H9 (cell line): ENCODE results near the gene WRAP53. TPM values are rescaled to one million over a fixed set of nuclear protein-coding genes. Genes with fewer than 3 reads are reported as not detected.
A peak's percentile ranks its signal among the peaks of the same experiment; 100 is the strongest.

Source experiments
- DNase-seq: peaks from one replicate; pipeline ENCODE4 v3.0.0-alpha.2; 2017
- H2AFZ ChIP-seq: one replicate; pipeline ENCODE4 v1.6.1; 2013; ENCODE audit warnings: mild to moderate bottlenecking, low read length, control low read depth, moderate library complexity
- H2AK5ac ChIP-seq: 2 replicates; pipeline ENCODE4 v1.6.1; 2013; ENCODE audit warnings: low read length, control low read depth, mixed read lengths; ENCODE audit not compliant: insufficient read length
- H2BK120ac ChIP-seq: one replicate; pipeline ENCODE4 v1.6.1; 2013; ENCODE audit warnings: low read depth, mild to moderate bottlenecking, low read length, control low read depth, inconsistent platforms; ENCODE audit not compliant: poor library complexity, severe bottlenecking
- H2BK12ac ChIP-seq: 2 replicates; pipeline ENCODE4 v1.6.1; 2013; ENCODE audit warnings: low read length, control low read depth, mixed read lengths, low read depth; ENCODE audit not compliant: insufficient read length
- H2BK15ac ChIP-seq: 2 replicates; pipeline ENCODE4 v1.6.1; 2013; ENCODE audit warnings: low read depth, low read length, control low read depth
- H2BK20ac ChIP-seq: one replicate; pipeline ENCODE4 v1.6.1; 2013; ENCODE audit warnings: low read depth, mild to moderate bottlenecking, low read length, control low read depth, inconsistent platforms; ENCODE audit not compliant: poor library complexity, severe bottlenecking
- H2BK5ac ChIP-seq: 2 replicates; pipeline ENCODE4 v1.6.1; 2013; ENCODE audit warnings: low read length, control low read depth, mixed read lengths; ENCODE audit not compliant: insufficient read length
- H3K14ac ChIP-seq: 2 replicates; pipeline ENCODE4 v1.6.1; 2013; ENCODE audit warnings: low read length, control low read depth; ENCODE audit not compliant: insufficient read depth
- H3K18ac ChIP-seq: 2 replicates; pipeline ENCODE4 v1.6.1; 2013; ENCODE audit warnings: low read depth, mild to moderate bottlenecking, mixed read lengths, low read length, control low read depth; ENCODE audit not compliant: insufficient read length
- H3K23ac ChIP-seq: 2 replicates; pipeline ENCODE4 v1.6.1; 2013; ENCODE audit warnings: low read length, control low read depth, mixed read lengths, low read depth; ENCODE audit not compliant: insufficient read length
- H3K23me2 ChIP-seq: 2 replicates; pipeline ENCODE4 v1.6.1; 2013; ENCODE audit warnings: low read depth, mild to moderate bottlenecking, mixed read lengths, low read length, control low read depth; ENCODE audit not compliant: insufficient read length, poor library complexity, severe bottlenecking
- H3K27ac ChIP-seq: 2 replicates; pipeline ENCODE4 v1.5.1; 2013; ENCODE audit warnings: low read length, control low read depth, mixed read lengths, low read depth; ENCODE audit not compliant: insufficient read length
- H3K27me3 ChIP-seq: 2 replicates; pipeline ENCODE4 v1.6.1; 2013; ENCODE audit warnings: low read length, control low read depth, inconsistent platforms; ENCODE audit not compliant: insufficient read depth
- H3K4ac ChIP-seq: 2 replicates; pipeline ENCODE4 v1.6.1; 2013; ENCODE audit warnings: low read depth, mild to moderate bottlenecking, control low read depth, inconsistent platforms, low read length, moderate library complexity
- H3K4me1 ChIP-seq: 2 replicates; pipeline ENCODE4 v1.6.1; 2013; ENCODE audit warnings: low read length, control low read depth, inconsistent platforms; ENCODE audit not compliant: insufficient read depth
- H3K4me2 ChIP-seq: 2 replicates; pipeline ENCODE4 v1.6.1; 2013; ENCODE audit warnings: low read length, control low read depth, mixed read lengths; ENCODE audit not compliant: insufficient read length, insufficient read depth
- H3K56ac ChIP-seq: 2 replicates; pipeline ENCODE4 v1.6.1; 2013; ENCODE audit warnings: low read depth, mild to moderate bottlenecking, mixed read lengths, low read length, control low read depth; ENCODE audit not compliant: insufficient read length
- H3K79me1 ChIP-seq: 2 replicates; pipeline ENCODE4 v1.6.1; 2013; ENCODE audit warnings: low read depth, mild to moderate bottlenecking, moderate library complexity, low read length, control low read depth, inconsistent platforms; ENCODE audit not compliant: insufficient read depth, poor library complexity, severe bottlenecking
- H3K79me2 ChIP-seq: 2 replicates; pipeline ENCODE4 v1.6.1; 2013; ENCODE audit warnings: low read length, control low read depth, inconsistent platforms; ENCODE audit not compliant: insufficient read depth
- H3K9ac ChIP-seq: 2 replicates; pipeline ENCODE4 v1.6.1; 2013; ENCODE audit warnings: low read length, control low read depth, mixed read lengths; ENCODE audit not compliant: insufficient read length; ENCODE audit errors: extremely low read depth
- H3K9me3 ChIP-seq: one replicate; pipeline ENCODE4 v1.6.1; 2013; ENCODE audit warnings: low read depth, low read length, inconsistent platforms; ENCODE audit not compliant: control insufficient read depth
- H3T11ph ChIP-seq: one replicate; pipeline ENCODE4 v1.6.1; 2013; ENCODE audit warnings: mild to moderate bottlenecking, low read length, control low read depth, inconsistent platforms
- H4K20me1 ChIP-seq: one replicate; pipeline ENCODE4 v1.6.1; 2013; ENCODE audit not compliant: control insufficient read depth, insufficient read length, insufficient read depth
- H4K5ac ChIP-seq: 2 replicates; pipeline ENCODE4 v1.6.1; 2013; ENCODE audit warnings: low read depth, mild to moderate bottlenecking, mixed read lengths, low read length, control low read depth; ENCODE audit not compliant: insufficient read length
- H4K8ac ChIP-seq: replicated peaks from 2 replicates; pipeline ENCODE4 v1.6.1; 2013; ENCODE audit warnings: low read length, control low read depth, mixed read lengths, low read depth; ENCODE audit not compliant: insufficient read length
- H4K91ac ChIP-seq: 2 replicates; pipeline ENCODE4 v1.6.1; 2013; ENCODE audit warnings: low read depth, mild to moderate bottlenecking, moderate library complexity, mixed read lengths, low read length, control low read depth; ENCODE audit not compliant: insufficient read length
- H3K27ac Mint-ChIP-seq, 3 experiments: 2 replicates in 2 of 3; 3 replicates in 1 of 3; pipeline ENCODE4 v1.8.0; 2020 to 2021; ENCODE audit warnings: mixed read lengths in 3 of 3, mild to moderate bottlenecking in 1 of 3, moderate library complexity in 1 of 3
- H3K27me3 Mint-ChIP-seq: 2 replicates; pipeline ENCODE4 v1.8.0; 2021; ENCODE audit warnings: low read depth, mild to moderate bottlenecking, moderate library complexity, mixed read lengths
- H3K36me3 Mint-ChIP-seq, 3 experiments: 2 replicates in 2 of 3; 3 replicates in 1 of 3; pipeline ENCODE4 v1.8.0; 2020 to 2021; ENCODE audit warnings: low read depth in 3 of 3, mixed read lengths in 3 of 3; ENCODE audit not compliant: insufficient read depth in 1 of 3
- H3K4me1 Mint-ChIP-seq, 2 experiments: 2 replicates each; pipeline ENCODE4 v1.8.0; 2020; ENCODE audit warnings: mixed read lengths in 2 of 2
- H3K4me3 Mint-ChIP-seq, 2 experiments: 2 replicates in 1 of 2; 3 replicates in 1 of 2; pipeline ENCODE4 v1.8.0; 2020 to 2021; ENCODE audit warnings: mild to moderate bottlenecking in 2 of 2, mixed read lengths in 2 of 2, moderate library complexity in 1 of 2
- H3K9me3 Mint-ChIP-seq, 2 experiments: 2 replicates in 1 of 2; 3 replicates in 1 of 2; pipeline ENCODE4 v1.8.0; 2020; ENCODE audit warnings: mild to moderate bottlenecking in 2 of 2, mixed read lengths in 2 of 2, moderate library complexity in 1 of 2
- CTCF ChIP-seq: fragments of 200-600 bp; sonication (generic); conservative IDR thresholded peaks from 3 replicates; pipeline ENCODE4 v1.8.0; 2021; ENCODE audit warnings: antibody characterized with exemption, mild to moderate bottlenecking
- WGBS: extraction: QIAGEN DNeasy Blood & Tissue Kit; methylation state at CpG from one replicate; pipeline ENCODE4 v1.1.7; 2013; ENCODE audit warnings: missing lambda C conversion rate, low lambda C conversion rate, mixed read lengths; ENCODE audit not compliant: insufficient read length; ENCODE audit errors: extremely low coverage; 5-methylcytosine and 5-hydroxymethylcytosine counted together
- total RNA-seq: library from RNA; stranded (reverse); gene quantifications from 2 replicates; pipeline ENCODE4 v1.2.1, GENCODE V29; 2021

The WRAP53 gene
- total RNA-seq, 1 experiment from 2014 or later, result 27.0 TPM

GRCh38 chr17:7703584-7704479, 15.6 kb downstream of the WRAP53 start:
- Histone ChIP-seq H3K4me1 (no peaks in the 10 kb centered on the region; the same call in 1 of the 2 replicates), H4K8ac (no peak overlapping the region), H2AFZ (no peak overlapping the region), H3K27me3 (no peaks in the 10 kb centered on the region; the same call in 1 of the 2 replicates), H3K9ac (no peak overlapping the region), H3K9me3 (no peaks in the 10 kb centered on the region), H3K27ac (no peak overlapping the region), H4K20me1 (no peaks in the 10 kb centered on the region), H3K56ac (no peak overlapping the region), H2BK15ac (no peak overlapping the region), H3T11ph (no peak overlapping the region), H4K91ac (no peak overlapping the region), H2BK12ac (no peak overlapping the region), H2BK120ac (no peak overlapping the region), H3K4me2 (peak overlapping the region; percentile 93), H3K23ac (no peak overlapping the region), H2AK5ac (no peak overlapping the region), H3K14ac (peak overlapping the region; percentile 66; the same call in 1 of the 2 replicates), H3K4ac (no peak overlapping the region; the same call in 1 of the 2 replicates), H3K79me1 (no peaks in the 10 kb centered on the region), H3K23me2 (peaks cover 18% of the 10 kb centered on the region), H4K5ac (no peak overlapping the region), H2BK20ac (no peak overlapping the region), H3K18ac (peak overlapping the region; percentile 97), H3K79me2 (no peaks in the 10 kb centered on the region), H2BK5ac (no peak overlapping the region)
- Mint-ChIP-seq H3K4me3 (peak overlapping the region; percentile 75 to 87), H3K36me3 (peaks cover 5 to 16% (median 16%) of the 10 kb centered on the region in 3 experiments; a peak in 6 of 7 replicates), H3K9me3 (no peaks in the 10 kb centered on the region), H3K4me1 (peaks cover 31 to 33% of the 10 kb centered on the region in 2 experiments), H3K27me3 (peaks cover 28% of the 10 kb centered on the region), H3K27ac (peak overlapping the region; percentile 80 to 97 (median 88); a peak in 6 of 7 replicates)
- peak; percentile 95 for DNase-seq
- no peak for TF ChIP-seq CTCF
- WGBS, result no CpG with 5 or more reads among the region's 24 CpGs
